Astrocyte (in vitro differentiated cells and primary cell): ENCODE results near the gene FADS2.

ENCODE experiments used
- CTCF ChIP-seq: IDR thresholded peaks from 2 replicates; pipeline ENCODE4 v1.5.1; 2011; ENCODE audit warnings: low read depth, mild to moderate bottlenecking, inconsistent platforms, low read length, moderate library complexity; ENCODE audit not compliant: insufficient read depth
- EZH2 ChIP-seq: IDR thresholded peaks from 2 replicates; pipeline ENCODE4 v1.6.1; 2012; ENCODE audit warnings: mild to moderate bottlenecking, low read length, inconsistent platforms; ENCODE audit not compliant: insufficient read depth

GRCh38 chr11:61872935-61873565, 45.0 kb downstream of the FADS2 start:
- TF ChIP-seq CTCF (no peak), EZH2 (no peak)
